ENCODE data around the gene TEX55.
"Not testable (repeated sequence)": the region's sequence is repeated elsewhere in the genome, so short reads cannot be mapped to it uniquely, and the experiment has no call there.

The TEX55 gene

DNA sequence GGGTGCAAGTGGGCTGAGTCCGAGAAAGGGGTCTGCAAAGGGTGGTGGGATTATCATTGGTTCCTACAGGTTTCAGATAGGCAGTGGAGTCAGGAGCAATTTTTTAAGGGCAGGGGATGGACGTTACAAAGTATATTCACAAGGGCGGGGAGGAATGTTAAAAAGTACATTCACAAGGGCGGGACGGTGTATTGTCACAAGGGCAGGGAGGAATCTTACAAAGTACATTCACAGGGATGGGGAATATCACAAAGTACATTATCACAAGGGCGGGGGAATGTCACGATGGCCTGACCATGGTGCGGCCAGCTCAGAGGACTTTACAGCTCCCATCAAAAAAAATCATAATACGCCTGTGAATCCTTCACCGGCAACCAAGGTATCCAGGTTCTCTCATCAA lies 20.6 kb upstream of the TEX55 start:
- Histone ChIP-seq H2BK15ac (ENCODE audit: low read length) (no peak overlapping the region), H2AFZ (ENCODE audit: low read length) (no peak overlapping the region), H4K91ac (ENCODE audit: low read depth, low read length, poor library complexity) (no peak overlapping the region), H3K4me1 (ENCODE audit: control insufficient read depth in 2 of 2, insufficient read depth in 1 of 2, low read depth in 1 of 2, low read length in 2 of 2) (peaks cover 0 to 5% of the 10 kb centered on the region in 2 donors), H3K4ac (ENCODE audit: low read length) (no peak overlapping the region), H3K79me1 (ENCODE audit: low read depth, low read length) (no peaks in the 10 kb centered on the region), H3K18ac (ENCODE audit: low read length) (no peak overlapping the region), H3K23ac (ENCODE audit: low read depth, low read length, poor library complexity) (no peak overlapping the region), H3K27ac (replicated peaks; ENCODE audit: low read length) (no peak overlapping the region), H3K4me2 (ENCODE audit: insufficient read depth, low read length, poor library complexity, severe bottlenecking) (no peak overlapping the region), H3K14ac (ENCODE audit: low read length) (no peak overlapping the region), H2BK5ac (ENCODE audit: low read length) (no peak overlapping the region), H3K27me3 (ENCODE audit: control insufficient read depth in 3 of 3, insufficient read depth in 3 of 3, low read depth in 1 of 3, low read length in 3 of 3) (no peaks in the 10 kb centered on the region), H2BK120ac (ENCODE audit: low read depth, low read length) (no peak overlapping the region), H3K4me3 (ENCODE audit: low read length in 2 of 2) (no peak overlapping the region), H2BK12ac (ENCODE audit: low read length) (no peak overlapping the region), H3K9me3 (replicated peaks in 1 of 2; ENCODE audit: control insufficient read depth in 2 of 2, insufficient read depth in 1 of 2, low read depth in 1 of 2, low read length in 2 of 2) (no peaks in the 10 kb centered on the region), H4K8ac (ENCODE audit: low read depth, low read length) (no peak overlapping the region), H3K9ac (ENCODE audit: low read depth, low read length, poor library complexity) (no peak overlapping the region), H2AK5ac (ENCODE audit: low read depth, low read length) (no peak overlapping the region), H3K36me3 (replicated peaks in 1 of 2; ENCODE audit: control insufficient read depth in 2 of 2, insufficient read depth in 2 of 2, low read length in 2 of 2) (no peaks in the 10 kb centered on the region)
- no peak for DNase-seq (ENCODE audit: low spot score)
- WGBS, 2 donors (ENCODE audit: extremely low coverage in 2 of 2, insufficient read length in 2 of 2, insufficient replicate concordance in 1 of 2) = no CpG with 5 or more reads among the region's 10 CpGs

- Histone ChIP-seq H3K9me3 (replicated peaks in 1 of 2; ENCODE audit: control insufficient read depth in 2 of 2, insufficient read depth in 1 of 2, low read depth in 1 of 2, low read length in 2 of 2) (no peaks in the 10 kb centered on the region), H4K91ac (ENCODE audit: low read depth, low read length, poor library complexity) (no peak overlapping the region), H2AK5ac (ENCODE audit: low read depth, low read length) (no peak overlapping the region), H3K4me1 (ENCODE audit: control insufficient read depth in 2 of 2, insufficient read depth in 1 of 2, low read depth in 1 of 2, low read length in 2 of 2) (peaks cover 0 to 5% of the 10 kb centered on the region in 2 donors), H2BK120ac (ENCODE audit: low read depth, low read length) (no peak overlapping the region), H3K9ac (ENCODE audit: low read depth, low read length, poor library complexity) (peak overlapping the region; percentile 64), H3K4ac (ENCODE audit: low read length) (no peak overlapping the region), H3K27me3 (ENCODE audit: control insufficient read depth in 3 of 3, insufficient read depth in 3 of 3, low read depth in 1 of 3, low read length in 3 of 3) (no peaks in the 10 kb centered on the region), H2BK5ac (ENCODE audit: low read length) (no peak overlapping the region), H3K4me2 (ENCODE audit: insufficient read depth, low read length, poor library complexity, severe bottlenecking) (no peak overlapping the region), H3K18ac (ENCODE audit: low read length) (no peak overlapping the region), H2AFZ (ENCODE audit: low read length) (no peak overlapping the region), H4K8ac (ENCODE audit: low read depth, low read length) (no peak overlapping the region), H2BK15ac (ENCODE audit: low read length) (no peak overlapping the region), H3K36me3 (replicated peaks in 1 of 2; ENCODE audit: control insufficient read depth in 2 of 2, insufficient read depth in 2 of 2, low read length in 2 of 2) (no peaks in the 10 kb centered on the region), H3K79me1 (ENCODE audit: low read depth, low read length) (no peaks in the 10 kb centered on the region), H3K4me3 (ENCODE audit: low read length in 2 of 2) (no peak overlapping the region), H3K27ac (replicated peaks; ENCODE audit: low read length) (no peak overlapping the region), H3K14ac (ENCODE audit: low read length) (peak overlapping the region; percentile 40), H2BK12ac (ENCODE audit: low read length) (no peak overlapping the region), H3K23ac (ENCODE audit: low read depth, low read length, poor library complexity) (no peak overlapping the region)
- no peak for DNase-seq (ENCODE audit: low spot score)
- no CpG with 5 or more reads among the region's 17 CpGs for WGBS, 2 donors (ENCODE audit: extremely low coverage in 2 of 2, insufficient read length in 2 of 2, insufficient replicate concordance in 1 of 2)
Measured at GRCh38 chr3:119125742-119126504, 20.0 kb upstream of the TEX55 start.

DNA sequence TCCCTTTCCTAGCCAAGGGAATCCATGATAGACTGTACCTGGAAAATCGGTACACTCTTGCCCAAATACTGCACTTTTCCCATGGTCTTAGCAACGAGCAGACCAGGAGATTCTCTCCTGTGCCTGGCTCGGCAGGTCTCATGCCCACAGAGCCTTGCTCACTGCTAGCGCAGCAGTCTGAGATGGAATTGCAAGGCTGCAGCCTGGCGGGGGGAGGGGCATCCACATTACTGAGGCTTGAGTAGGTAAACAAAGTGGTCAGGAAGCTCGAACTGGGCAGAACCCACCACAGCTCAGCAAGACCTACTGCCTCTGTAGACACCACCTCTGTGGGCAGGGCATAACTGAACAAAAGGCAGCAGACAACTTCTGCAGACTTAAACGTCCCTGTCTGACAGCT lies 15.7 kb upstream of the TEX55 start:
- not testable (repeated sequence) for H3K27me3 ChIP-seq (ENCODE audit: control insufficient read depth in 3 of 3, insufficient read depth in 3 of 3, low read depth in 1 of 3, low read length in 3 of 3); H3K4me1 ChIP-seq (ENCODE audit: control insufficient read depth in 2 of 2, insufficient read depth in 1 of 2, low read depth in 1 of 2, low read length in 2 of 2); H2AFZ ChIP-seq (ENCODE audit: low read length); H2BK5ac ChIP-seq (ENCODE audit: low read length); H3K9me3 ChIP-seq (replicated peaks in 1 of 2; ENCODE audit: control insufficient read depth in 2 of 2, insufficient read depth in 1 of 2, low read depth in 1 of 2, low read length in 2 of 2); H3K4me3 ChIP-seq (ENCODE audit: low read length in 2 of 2); H3K79me1 ChIP-seq (ENCODE audit: low read depth, low read length); H3K18ac ChIP-seq (ENCODE audit: low read length); H3K14ac ChIP-seq (ENCODE audit: low read length); H3K23ac ChIP-seq (ENCODE audit: low read depth, low read length, poor library complexity); H2AK5ac ChIP-seq (ENCODE audit: low read depth, low read length); H2BK120ac ChIP-seq (ENCODE audit: low read depth, low read length); DNase-seq (ENCODE audit: low spot score); H3K9ac ChIP-seq (ENCODE audit: low read depth, low read length, poor library complexity); H2BK12ac ChIP-seq (ENCODE audit: low read length); H2BK15ac ChIP-seq (ENCODE audit: low read length); H3K36me3 ChIP-seq (replicated peaks in 1 of 2; ENCODE audit: control insufficient read depth in 2 of 2, insufficient read depth in 2 of 2, low read length in 2 of 2); H4K91ac ChIP-seq (ENCODE audit: low read depth, low read length, poor library complexity); H3K27ac ChIP-seq (replicated peaks; ENCODE audit: low read length); H3K4ac ChIP-seq (ENCODE audit: low read length); H4K8ac ChIP-seq (ENCODE audit: low read depth, low read length); H3K4me2 ChIP-seq (ENCODE audit: insufficient read depth, low read length, poor library complexity, severe bottlenecking)
- WGBS, 2 donors (ENCODE audit: extremely low coverage in 2 of 2, insufficient read length in 2 of 2, insufficient replicate concordance in 1 of 2) = no CpG with 5 or more reads among the region's 7 CpGs

- not testable (repeated sequence) for H3K23ac ChIP-seq (ENCODE audit: low read depth, low read length, poor library complexity); H3K4me3 ChIP-seq (ENCODE audit: low read length in 2 of 2); H3K27me3 ChIP-seq (ENCODE audit: control insufficient read depth in 3 of 3, insufficient read depth in 3 of 3, low read depth in 1 of 3, low read length in 3 of 3); H2BK12ac ChIP-seq (ENCODE audit: low read length); H2BK120ac ChIP-seq (ENCODE audit: low read depth, low read length); H3K9ac ChIP-seq (ENCODE audit: low read depth, low read length, poor library complexity); H3K4me1 ChIP-seq (ENCODE audit: control insufficient read depth in 2 of 2, insufficient read depth in 1 of 2, low read depth in 1 of 2, low read length in 2 of 2); H3K18ac ChIP-seq (ENCODE audit: low read length); H3K9me3 ChIP-seq (replicated peaks in 1 of 2; ENCODE audit: control insufficient read depth in 2 of 2, insufficient read depth in 1 of 2, low read depth in 1 of 2, low read length in 2 of 2); H3K4ac ChIP-seq (ENCODE audit: low read length); H2AK5ac ChIP-seq (ENCODE audit: low read depth, low read length); H4K91ac ChIP-seq (ENCODE audit: low read depth, low read length, poor library complexity); H3K79me1 ChIP-seq (ENCODE audit: low read depth, low read length); H3K27ac ChIP-seq (replicated peaks; ENCODE audit: low read length); H3K36me3 ChIP-seq (replicated peaks in 1 of 2; ENCODE audit: control insufficient read depth in 2 of 2, insufficient read depth in 2 of 2, low read length in 2 of 2); H2BK15ac ChIP-seq (ENCODE audit: low read length); H2AFZ ChIP-seq (ENCODE audit: low read length); DNase-seq (ENCODE audit: low spot score); H2BK5ac ChIP-seq (ENCODE audit: low read length); H3K4me2 ChIP-seq (ENCODE audit: insufficient read depth, low read length, poor library complexity, severe bottlenecking); H4K8ac ChIP-seq (ENCODE audit: low read depth, low read length); H3K14ac ChIP-seq (ENCODE audit: low read length)
- WGBS, 2 donors (ENCODE audit: extremely low coverage in 2 of 2, insufficient read length in 2 of 2, insufficient replicate concordance in 1 of 2) = no CpG with 5 or more reads among the region's 4 CpGs
Measured at GRCh38 chr3:119132291-119132690, 13.7 kb upstream of the TEX55 start.

Data from neuronal stem cell (in vitro differentiated cells).